ENCODE data around the gene PPEF2.
"Not testable (repeated sequence)": the region's sequence is repeated elsewhere in the genome, so short reads cannot be mapped to it uniquely, and the experiment has no call there.

PPEF2 gene, protein sequence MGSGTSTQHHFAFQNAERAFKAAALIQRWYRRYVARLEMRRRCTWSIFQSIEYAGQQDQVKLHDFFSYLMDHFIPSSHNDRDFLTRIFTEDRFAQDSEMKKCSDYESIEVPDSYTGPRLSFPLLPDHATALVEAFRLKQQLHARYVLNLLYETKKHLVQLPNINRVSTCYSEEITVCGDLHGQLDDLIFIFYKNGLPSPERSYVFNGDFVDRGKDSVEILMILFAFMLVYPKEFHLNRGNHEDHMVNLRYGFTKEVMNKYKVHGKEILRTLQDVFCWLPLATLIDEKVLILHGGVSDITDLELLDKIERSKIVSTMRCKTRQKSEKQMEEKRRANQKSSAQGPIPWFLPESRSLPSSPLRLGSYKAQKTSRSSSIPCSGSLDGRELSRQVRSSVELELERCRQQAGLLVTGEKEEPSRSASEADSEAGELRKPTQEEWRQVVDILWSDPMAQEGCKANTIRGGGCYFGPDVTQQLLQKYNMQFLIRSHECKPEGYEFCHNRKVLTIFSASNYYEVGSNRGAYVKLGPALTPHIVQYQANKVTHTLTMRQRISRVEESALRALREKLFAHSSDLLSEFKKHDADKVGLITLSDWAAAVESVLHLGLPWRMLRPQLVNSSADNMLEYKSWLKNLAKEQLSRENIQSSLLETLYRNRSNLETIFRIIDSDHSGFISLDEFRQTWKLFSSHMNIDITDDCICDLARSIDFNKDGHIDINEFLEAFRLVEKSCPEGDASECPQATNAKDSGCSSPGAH

DNA sequence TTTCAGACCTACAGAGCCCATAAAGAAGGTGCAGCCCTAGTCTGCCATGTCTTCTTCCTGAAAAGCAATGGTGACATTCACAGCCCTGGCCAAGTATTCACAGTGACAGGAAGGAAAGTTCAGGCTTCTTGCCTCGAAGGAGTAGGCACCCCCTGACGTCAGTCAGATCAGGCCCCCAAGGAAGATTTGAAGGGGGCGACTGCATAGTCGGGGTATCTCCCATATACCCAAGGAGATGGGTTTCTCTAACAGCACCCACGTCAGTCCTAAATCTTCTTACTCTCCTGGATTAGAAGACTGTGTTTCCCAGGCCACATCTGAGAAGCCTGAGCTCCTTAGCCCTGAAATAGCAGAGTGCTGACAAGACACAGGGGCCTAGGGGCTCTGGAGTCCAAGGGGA lies at the start of gene PPEF2:
PPEF2 (minus strand) TSS at position 101 of the 400 bp plus-strand sequence. CDS start 6,127 bp downstream, outside the sequence.
- DNase-seq: no peak

DNA sequence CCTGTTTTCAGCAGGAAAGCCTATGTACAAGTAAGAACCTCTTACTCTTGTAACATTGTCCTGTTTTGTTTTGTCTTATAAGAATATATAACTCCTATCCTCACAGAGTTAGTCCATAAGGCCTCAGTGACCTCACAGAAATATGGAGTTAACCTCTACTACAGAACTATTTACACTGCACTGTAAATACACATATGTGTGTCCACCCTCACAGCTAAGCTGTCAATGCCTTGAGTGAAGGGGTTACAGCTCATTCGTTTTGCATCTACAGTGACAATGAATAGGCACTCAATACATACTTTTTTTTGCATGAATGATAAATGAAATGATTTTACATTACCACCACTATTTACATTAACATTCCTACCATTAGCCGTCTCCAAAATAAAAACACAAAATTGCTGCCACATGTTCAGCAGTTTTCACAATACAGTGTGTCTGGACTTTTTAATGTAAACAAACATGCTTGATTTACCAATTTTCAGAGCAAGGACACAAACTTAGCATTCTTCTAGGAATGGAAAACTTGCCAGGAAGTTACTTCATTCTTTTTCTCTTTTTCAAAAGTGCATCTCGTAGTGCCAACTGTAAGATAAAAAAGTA lies 48.1 kb upstream of the PPEF2 start:
- DNase-seq: no peak

DNA sequence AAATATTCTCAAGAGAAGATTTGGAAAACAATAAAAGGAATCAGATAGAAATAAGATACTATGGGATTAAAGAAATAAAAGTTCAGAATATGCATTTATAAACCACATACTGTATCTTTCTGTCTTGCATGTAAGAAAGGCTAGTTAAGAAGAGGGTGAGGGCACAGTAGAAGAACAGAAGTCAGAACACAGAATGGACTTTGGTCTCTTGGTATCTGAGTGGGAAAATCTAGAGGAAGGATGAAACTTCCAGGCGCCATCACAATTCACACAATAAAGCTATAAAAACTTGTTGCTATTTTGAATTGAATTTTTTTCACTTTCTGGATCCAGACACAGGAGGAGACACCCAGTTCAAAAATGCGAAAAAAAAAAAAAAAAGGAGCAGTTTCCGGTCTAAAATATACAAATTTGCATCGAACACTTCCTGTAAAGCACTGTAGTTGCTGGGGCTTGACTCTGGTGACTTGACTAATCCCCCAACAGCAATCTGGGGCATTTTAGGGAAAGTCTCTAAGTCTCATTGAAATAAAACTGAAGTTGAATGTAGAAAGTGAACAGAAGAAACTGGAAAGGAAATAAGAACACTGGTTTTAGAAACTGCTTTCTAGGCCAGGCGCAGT lies 46.7 kb upstream of the PPEF2 start:
- no peak for DNase-seq

DNA sequence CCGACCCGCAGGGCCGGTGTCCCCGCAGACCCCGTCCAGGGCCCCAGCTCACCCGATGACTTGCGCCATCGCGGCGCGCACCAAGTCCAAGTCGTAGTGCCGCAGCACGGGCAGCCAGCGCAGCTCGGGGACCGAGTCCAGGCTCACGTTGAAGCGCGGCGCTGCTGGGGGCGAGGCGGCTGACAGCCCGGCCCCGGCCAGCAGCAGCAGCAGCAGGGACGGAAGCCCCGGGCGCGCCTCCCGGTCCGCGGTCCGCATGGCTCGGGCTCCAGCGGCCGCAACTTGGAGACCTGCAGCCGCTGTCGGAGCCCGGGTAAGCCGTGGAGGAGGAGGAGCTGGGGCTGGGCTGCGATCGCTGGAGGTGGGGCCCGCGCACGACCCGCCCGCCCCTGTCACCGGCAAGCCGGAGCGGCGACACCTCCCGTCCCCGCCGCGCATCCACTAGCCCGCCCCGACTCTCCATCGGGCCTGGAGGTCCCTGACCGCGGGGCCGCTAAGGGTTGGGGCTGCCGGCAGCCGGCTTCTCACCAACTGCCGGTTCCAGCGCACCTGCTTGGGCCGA lies 38.5 kb upstream of the PPEF2 start, which contains the start of gene NAAA:
NAAA (minus strand) TSS at position 322 of the 562 bp plus-strand sequence; CDS start at position 258, 64 bp downstream.
- DNase-seq: peak; percentile 21 to 66 (median 40)

DNA sequence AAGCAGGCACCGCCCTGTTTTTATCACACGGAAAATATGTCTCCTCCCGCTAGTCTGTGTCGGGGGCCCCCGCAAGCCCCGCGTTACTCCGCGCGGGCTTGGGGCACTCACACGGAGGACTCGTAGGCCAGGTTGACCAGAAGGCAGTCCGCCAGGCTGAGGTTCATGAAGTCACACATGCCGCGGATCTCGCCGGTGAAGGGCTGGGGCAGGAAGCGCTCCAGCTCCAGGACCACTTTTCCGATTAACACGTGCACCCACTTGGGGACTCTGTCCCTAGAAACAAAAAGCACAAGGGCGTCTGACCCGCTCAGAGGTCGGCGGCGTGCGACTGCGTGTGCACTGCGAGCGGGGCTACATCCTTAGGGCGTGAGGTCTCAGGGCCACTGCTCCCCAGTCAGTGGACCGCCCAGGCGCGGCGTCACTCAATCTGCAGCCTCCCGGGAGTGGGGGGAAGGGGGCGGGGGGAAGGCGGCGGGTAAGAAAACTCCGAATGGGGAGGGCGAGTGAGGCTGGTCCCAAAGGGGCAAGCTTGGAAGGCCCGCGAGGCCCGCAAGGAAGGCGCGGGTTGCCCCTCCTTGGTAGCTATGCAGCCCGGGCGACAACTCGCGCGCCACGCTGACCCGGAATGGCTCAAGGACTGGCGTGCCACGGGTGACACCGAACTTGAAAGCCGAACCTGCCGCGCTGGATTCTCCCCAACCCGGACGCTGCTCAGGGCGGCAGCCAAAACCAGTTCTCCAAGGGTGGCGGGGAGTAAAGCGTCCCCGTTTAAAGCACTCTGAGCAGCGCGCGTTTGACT lies 37.8 kb upstream of the PPEF2 start:
- peak; percentile 31 to 51 (median 40) for DNase-seq

DNA sequence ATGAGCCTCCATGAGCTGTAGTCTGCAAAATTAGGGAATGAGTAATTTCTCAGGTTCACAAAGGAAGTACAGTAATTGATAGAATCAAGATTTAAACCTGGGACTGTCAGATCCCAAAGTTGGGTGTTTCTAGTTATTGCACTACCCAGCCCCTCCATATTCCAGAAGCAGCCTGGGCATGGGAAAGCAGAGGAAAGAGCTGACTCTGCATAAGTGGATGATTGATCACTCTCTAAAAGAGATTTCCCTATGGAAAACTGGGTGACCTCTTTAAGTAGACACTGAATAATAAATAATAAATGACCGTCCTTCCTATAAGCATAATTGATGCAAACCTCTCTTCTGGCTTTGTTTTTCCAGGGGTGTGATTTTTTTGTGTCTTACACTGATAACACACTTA lies 33.4 kb upstream of the PPEF2 start:
- DNase-seq: no peak

DNA sequence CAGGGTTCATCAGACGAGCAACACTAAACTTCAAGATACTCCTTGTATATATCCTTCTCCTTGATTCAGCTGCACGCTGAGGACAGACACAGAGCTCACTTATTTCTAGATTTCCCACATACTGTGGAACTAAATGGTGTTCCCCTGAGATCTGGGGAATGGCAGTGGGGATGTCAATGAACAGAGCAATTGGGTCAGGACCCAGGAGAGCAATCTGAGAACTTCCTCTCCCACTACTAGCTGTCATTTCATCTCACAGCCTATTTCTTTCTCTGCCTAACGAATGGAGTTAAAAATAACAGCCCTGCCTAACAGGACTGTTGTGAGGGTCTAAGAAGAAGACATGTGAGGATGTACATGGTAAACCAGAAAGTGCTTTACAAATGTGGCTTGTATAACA lies 27.9 kb upstream of the PPEF2 start:
- no peak for DNase-seq

DNA sequence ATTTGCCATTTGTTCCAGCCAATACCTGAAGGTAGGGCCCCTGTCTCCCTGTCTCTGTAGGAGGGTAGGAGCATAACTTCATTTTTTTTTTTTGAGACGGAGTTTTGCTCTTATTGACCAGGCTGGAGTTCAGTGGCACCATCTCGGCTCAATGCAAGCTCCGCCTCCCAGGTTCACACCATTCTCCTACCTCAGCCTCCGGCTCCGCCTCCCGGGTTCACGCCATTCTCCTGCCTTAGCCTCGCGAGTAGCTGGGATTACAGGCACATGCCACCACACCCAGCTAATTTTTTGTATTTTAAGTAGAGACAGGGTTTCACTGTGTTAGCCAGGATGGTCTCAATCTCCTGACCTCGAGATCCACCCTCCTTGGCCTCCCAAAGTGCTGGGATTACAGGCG lies 22.7 kb upstream of the PPEF2 start:
- not testable (repeated sequence) for DNase-seq

DNA sequence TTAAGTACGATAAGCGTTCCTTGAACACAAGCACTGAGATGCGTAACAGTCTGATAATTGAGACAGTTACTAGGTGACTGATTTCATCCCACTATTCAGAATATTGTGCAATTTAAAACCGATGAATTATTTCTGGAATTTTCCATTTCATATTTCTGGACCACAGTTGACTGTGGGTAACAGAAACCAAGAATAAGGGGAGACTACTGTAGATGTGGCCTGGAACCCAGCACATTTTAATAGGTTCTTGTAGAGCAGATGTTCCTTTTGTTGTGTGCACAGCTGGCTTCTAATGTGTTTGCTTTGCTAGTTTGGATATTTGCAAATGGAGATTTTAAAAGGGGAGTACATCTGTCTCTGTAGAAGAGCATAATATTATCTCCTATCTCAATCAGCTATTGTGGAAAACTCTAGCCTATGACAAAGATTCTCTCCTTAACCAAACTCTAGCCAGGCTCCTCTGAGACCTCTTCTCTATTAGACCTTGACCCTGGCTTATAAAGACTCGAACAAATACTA lies 22.1 kb upstream of the PPEF2 start:
- DNase-seq: no peak

DNA sequence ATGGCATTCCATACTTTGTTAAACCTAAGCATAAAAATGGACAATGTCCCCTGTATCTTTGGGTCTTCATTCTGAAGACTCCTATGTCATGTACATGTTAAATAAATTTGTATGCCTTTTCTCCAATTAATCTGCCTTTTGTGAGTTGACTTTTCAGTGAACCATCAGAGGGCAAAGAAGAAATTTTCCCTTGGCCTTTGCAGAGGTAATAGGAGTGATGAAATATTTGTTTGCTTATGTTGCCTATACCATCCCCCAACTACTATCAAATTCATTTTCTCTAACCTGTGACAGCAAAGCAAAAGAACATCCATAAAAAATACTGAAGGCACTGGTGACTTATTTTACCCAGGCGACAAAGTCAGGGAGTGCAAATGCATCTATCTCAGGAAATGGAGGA lies 20.3 kb upstream of the PPEF2 start:
- DNase-seq: no peak

DNA sequence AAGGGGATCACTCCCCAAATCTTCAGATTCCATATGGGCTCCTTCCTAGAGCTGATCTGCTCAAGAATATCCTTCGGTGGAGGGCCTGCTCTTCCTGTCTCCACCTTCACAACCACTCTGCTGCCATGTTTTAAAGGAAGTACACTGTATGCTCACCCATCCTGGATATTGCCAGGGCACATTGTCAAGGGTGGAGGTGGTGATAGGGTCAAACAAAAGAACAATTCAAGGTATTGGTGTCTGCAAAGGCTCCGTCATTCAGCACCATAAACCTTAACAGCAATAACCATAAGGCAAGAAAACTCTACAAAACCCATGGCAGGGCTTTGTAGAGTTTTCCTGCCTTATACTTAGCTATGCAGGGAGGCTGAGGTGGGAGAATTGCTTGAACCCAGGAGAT lies 19.7 kb upstream of the PPEF2 start:
- DNase-seq: no peak

DNA sequence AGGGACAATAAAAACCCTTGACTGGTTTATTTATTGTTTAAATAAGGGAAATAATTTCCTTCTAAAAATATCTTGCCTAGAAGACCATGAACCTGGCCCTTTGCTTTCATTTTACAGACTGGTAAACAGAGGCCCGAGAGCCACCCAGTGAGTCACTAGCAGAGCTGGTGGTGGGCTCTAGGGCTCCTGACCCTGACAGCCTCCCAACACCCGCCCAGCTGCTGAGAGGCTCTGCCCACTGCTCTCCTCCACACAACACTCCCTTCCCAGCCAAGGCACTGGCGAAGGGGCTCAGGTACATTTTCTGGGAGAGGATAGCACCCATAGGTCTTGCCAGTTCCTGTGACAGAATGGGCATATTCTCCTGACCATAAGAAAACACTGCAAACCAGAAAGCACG lies 18.1 kb upstream of the PPEF2 start:
- no peak for DNase-seq

DNA sequence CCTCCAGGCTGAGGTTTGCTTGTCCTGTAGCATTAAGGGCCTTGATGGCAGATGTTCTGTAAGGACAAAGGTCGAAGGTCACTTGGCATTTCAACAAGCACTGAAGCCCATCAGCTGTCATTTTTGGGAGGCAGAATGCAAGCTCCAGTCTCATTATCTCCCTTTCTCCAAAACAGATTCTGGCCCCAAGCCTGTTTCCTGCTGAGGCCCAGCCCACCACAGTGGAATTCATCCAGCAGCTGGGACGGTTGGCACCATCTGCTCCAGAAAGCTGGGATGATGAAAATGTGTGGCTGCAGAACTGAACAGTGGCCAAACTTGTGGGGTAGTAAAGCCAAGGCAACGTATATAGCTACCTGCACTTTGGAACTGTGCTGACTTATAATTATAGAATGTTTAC lies 17.7 kb upstream of the PPEF2 start:
- DNase-seq: no peak

DNA sequence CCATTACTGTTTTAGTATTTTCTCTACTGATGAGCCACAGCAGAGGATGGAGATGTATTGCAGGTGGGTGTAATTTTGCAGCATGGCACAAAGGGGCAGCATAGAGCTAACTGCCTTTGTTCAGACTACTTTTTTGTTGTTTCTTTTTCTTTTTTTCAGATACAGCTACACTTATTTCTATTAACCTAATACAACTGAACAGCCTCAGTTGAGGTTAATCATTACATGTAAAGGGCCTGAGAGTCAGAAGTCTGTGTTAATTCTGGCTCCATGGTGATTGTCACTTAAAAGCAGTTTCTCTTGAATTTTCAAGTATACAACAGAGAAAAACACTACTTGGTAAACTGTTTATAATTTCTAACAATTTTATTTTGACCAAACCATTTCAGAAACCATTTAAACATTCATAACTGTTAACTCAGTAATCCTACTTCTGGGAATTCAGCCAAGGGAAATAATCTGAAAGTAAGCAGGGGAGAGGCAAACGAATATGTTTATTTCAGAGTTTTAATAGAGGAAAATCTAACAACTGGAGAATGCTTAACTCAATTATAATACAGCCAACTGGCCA lies 13.9 kb upstream of the PPEF2 start:
- peak in 1 of 4 experiments; percentile 0 for DNase-seq

DNA sequence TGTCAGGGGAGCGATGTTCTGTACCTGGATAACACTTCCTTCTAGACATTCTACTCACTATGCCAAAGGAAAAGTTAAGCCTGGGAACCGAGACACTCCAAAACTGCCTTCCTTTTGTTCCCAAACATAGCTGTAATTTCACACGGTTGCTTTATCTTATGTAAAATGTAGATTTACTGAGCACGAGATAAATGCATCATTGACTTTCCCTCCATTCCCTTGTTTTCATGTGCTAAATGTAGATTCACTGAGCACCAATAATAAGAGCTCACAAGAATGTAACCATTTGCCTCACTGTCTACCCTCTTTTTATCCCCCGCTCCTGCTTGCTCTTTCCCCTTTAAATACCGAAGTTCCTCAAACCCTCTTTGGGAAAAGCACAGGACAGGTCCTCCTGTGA lies 10.7 kb upstream of the PPEF2 start:
- DNase-seq: no peak

DNA sequence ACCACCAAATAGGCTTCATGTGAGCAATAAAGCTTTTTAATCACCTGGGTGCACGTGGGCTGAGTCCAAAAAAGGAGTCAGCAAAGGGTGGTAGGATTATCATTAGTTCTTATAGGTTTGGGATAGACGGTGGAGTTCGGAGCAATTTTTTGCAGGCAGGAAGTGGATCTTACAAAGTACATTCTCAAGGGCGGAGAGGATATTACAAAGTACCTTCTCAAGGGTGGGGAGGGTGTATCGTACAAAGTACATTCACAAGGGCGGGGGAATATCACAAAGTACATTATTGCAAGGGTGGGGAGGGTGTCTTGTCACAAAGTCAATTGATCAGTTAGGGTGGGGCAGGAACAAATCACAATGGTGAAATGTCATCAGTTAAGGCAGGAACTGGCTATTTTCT lies 8.6 kb upstream of the PPEF2 start:
- not testable (repeated sequence) for DNase-seq

DNA sequence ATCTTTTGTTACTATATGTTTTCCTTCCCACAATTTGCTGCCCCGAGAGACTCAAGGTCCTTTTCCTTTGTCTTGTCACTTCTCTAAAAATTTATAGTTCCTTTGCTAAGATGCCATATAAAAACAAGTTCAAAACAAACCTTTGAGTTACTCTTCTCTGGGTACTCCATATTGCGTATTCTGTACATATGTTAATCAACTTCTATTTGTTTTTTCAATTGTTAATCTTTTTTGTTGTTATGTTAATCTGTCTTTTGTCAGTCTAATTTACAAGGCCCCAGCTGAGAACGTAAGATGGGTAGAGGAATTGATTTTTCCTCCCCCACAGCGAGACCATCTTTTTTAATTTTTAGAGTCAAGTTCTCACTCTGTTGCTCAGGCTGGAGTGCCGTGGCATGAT lies 7.2 kb upstream of the PPEF2 start:
- no peak for DNase-seq

DNA sequence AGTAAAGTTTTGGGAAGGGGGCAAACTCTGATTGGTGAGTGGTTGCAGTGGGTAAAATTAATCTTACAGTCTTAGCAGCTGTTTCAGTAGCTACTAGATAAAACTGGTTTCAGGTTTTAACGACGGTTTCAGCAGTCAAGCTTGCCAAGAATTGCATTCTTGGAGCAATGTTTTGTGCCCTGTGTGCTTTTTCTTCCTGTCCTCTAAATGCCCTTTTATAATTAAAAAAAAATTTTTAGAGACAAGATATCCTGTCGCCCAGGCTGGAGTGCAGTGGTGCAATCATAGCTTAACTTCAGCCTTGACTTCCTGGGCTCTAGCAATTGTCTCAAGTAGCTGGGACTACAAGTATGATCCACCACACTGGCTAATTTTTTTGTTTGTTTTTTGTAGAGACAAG lies 6.3 kb upstream of the PPEF2 start:
- DNase-seq: no peak

DNA sequence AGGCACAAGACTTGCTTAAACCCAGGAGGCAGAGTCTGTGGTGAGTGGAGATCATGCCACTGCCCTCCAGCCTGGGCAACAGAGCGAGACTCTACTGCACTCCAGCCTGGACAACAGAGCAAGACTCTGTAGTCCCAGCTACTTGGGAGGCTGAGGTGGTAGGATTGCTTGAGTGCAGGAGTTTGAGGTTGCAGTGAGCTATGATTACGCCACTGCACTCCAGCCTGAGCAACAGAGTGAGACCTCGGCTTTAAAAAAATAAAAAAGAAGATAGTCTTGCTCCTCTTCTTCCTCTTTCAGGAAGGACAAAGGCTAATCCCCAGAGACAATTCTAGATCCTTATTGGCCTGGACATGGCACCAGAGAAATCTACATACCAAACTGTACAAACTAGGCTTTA lies 5.7 kb upstream of the PPEF2 start:
- DNase-seq: no peak

DNA sequence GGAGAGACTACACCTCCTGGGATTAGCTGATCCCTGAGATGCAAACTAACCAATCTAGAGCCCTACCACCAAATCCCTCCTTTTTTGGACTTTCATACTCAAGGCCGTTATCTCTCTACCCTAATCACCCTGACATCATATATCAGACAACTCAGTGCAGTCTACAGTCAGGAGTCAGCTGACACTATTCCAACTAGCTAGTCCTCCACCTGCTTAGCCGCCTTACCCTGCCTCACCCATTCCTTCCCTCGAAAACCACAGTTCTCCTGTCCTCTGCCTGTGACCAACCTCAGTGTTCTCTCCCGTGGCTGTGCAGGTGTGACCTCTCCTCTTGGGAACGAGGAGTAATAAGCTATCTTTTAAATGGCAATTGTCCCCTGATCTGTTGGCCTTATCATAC lies 1.8 kb upstream of the PPEF2 start:
- DNase-seq: no peak

DNA sequence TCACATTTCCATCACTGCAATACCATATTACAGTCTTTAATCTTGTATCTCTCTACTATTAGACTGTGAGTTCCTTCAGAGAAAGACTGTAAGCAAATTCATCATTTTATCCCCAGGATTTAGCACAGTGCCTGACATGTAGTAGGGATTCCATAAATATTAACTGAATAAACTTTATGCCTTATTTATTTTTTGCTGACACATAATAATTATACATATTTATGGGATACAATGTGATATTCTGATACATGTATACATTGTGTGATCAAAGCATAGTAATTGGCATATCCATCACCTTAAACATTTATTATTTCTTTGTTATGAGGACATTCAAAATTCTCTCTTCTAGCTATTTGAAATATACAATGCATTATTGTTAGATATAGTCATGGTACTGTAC lies 3.7 kb downstream of the PPEF2 start:
- DNase-seq: no peak

Data from activated naive CD4-positive, alpha-beta T cell (primary cell).